IPS DF 4.7 (cell line): Measurements from ENCODE around the gene TMEM236.
"Not testable (repeated sequence)": the region's sequence is repeated elsewhere in the genome, so short reads cannot be mapped to it uniquely, and the experiment has no call there.

Experiments used
- DNase-seq: peaks from one replicate; pipeline ENCODE4 v3.0.0-alpha.2; 2013; ENCODE audit warnings: low spot score; ENCODE audit errors: extremely low read depth

Gene TMEM236, protein sequence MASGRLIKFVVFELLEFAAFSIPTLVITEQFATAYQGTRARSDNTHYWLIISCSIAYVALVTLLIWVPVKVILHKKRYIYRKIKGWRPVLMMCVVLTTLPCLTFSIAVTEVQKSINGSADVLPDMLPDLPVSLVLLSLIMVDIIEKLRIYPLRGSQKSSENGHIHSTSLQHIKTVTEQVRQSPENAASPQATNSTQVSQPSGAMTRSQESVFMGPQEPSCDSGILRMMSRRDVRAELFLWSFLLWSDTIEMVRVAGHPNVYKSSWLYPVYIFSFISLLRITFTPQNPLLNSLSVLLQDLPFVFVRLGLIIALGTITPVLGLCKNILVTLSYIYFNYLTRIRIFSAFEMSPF

DNA sequence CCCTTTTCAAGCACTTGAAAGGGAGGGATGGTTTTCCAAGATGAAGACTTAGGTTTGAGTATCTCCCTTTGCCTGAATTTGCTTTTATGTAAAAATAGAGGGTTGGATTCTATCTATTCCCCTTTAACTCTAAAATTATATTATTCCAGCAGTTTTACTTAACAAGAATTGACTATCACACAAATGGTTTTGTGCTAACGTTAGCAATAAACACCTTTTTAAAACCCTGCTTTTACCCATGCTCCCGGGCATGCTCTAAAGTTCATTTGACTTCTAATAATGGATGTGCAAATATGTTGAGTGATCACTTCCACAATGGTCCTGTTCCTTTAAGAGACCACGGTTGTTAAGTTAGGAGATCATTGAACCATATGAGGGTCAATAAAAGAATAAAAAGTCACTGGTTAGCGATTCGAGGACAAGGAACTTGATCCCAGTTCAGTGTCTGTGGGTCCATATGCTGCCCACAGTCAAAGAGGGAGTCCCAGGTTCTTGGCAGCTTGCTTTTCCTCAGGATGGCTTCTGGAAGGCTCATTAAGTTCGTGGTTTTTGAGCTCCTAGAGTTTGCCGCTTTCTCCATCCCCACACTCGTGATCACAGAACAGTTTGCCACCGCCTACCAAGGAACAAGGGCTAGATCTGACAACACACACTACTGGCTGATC, at the start of gene TMEM236:
Gene TMEM236 (plus strand): TSS at position 421 of the 665 bp plus-strand sequence. CDS start 95 bp downstream, at position 516.
- DNase-seq, result no peak

GRCh38 chr10:17703706-17704105, 48.3 kb upstream of the TMEM236 start:
- DNase-seq, result no peak

DNA sequence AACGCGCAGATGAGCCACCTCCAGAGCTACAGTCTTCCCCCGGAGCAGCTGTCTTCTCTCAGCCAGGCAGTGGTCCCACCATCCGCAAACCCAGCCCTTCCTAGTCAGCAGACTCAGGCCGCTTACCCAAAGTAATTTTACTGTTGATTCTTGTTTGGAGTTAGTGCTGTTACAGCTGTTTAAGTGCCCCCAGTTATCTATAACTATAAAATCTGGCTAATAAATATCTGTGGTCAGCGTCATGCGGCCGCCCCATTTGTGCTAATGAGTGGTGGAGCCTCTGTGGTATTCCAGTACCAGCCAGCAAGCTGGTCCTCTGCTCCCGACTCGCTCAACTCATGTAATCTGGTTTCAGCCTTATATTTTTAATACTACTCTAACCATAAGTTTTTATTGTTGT, 43.2 kb upstream of the TMEM236 start:
- no peak for DNase-seq

GRCh38 chr10:17709492-17709891, 42.5 kb upstream of the TMEM236 start:
- no peak for DNase-seq

GRCh38 chr10:17710181-17710580, 41.8 kb upstream of the TMEM236 start:
- DNase-seq, result no peak

DNA sequence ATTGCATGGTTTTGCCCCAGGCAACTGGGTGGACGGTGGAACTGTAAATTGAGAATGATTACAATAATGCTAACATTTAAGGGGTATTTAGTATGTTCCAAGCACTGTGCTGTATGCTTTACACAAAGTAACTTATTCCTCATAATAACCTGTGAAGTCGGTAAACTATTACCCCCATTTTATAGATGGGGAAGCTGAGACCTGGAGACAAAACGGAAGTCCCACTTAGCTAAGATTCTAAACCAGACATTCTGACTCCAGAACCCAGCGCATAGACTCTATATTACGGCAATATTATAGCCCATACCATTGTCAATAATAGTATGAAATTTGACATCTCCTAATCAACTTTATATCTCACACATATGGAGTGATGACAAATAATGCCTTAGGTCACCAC, 39.9 kb upstream of the TMEM236 start:
- no peak for DNase-seq

DNA sequence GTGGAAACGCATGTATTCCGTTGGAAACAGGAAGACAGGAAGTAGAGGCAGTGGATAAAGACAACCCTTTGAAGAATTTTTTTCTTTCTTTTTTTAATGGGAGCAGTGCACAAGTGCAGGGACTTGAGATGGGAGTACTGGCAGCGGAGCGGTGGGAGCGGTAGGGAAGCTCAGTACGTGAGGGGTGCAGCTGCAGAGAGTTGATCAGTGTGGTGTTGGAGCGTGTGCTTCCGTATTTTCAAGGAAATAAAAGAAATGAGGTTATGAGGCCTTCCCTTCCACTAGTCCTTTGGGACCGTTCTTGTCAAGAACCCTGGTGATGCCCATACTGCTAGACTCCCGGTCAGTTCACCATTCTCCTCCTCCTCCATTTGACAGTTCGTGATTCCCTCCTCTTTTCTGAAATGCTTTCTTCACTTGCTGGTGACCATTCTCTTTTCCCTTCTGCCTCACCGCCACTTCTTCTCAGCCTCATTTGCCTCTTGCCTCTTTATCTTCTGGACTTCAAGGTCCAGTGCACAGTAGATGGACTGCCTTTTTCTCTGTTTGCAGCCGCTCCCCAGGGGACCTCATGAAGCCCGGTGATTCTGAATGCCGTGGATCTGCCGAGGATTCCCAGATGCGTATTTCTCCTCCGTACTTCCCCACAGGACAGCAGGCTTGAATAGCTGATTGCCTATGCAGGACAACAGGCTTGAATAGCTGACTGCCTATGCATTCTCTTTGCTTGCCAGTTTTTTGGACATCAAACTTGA, 39.1 kb upstream of the TMEM236 start:
- no peak for DNase-seq

GRCh38 chr10:17713758-17714157, 38.2 kb upstream of the TMEM236 start:
- DNase-seq, result no peak

DNA sequence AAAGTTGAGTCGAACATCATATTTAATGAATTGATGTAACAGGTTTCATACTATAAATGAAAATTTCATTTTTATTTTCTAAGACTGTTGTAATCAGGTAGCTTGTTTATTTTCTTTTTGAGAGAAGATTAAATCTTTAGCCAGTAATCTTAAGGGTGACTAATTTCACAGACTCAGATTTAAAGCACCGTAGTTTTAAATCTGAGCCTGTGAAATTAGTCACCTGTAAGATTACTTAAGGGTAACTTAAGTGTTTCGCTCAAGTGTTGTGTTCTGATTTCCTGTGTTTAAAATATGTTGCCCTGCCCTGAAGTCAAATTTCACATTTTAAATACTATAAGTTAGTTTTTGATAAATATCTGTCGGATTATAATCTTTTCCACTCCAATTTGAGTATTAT, 35.8 kb upstream of the TMEM236 start:
- DNase-seq, result no peak

- not testable (repeated sequence) for DNase-seq
Measured at GRCh38 chr10:17722317-17723014, 29.5 kb upstream of the TMEM236 start.

DNA sequence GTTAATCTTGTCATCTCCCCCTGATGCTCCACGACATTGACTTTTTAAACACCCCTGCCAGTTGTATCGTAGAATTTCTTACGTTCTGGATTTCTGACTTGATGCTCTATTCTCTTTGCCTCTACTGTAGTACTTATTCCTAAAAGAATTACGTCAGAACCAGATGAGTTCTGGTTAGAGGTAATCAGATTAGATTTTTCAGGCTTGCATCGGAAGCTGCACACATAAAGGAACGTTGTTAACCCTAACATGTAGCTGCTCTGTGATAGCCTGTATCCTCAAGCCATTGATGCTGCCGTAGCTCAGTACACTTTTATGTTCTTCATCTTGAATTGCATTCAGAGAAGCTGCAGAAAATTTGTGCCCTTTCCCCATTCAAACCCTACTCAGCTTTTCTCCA, 26.3 kb upstream of the TMEM236 start:
- no peak for DNase-seq

DNA sequence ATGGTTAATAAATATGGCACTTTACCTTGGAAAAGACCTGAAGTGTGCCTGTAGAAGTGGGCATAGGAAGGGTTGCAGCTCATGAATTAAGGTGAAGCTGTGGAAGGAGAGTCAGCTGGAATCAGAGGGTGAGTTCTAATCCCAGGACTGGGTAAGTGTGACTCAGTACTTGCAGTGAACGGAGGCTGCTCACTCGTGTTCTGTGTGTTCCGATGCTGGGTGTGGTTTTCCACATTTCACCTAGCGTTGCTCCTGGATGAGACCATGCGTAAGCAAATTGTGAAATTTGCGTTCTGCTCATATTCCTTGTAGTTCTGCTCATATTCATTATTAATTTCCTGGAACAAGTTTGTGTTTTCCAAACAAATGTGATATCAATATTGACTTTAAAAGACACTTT, 22.4 kb upstream of the TMEM236 start:
- no peak for DNase-seq

- no peak for DNase-seq
Measured at GRCh38 chr10:17730667-17731066, 21.3 kb upstream of the TMEM236 start.

- DNase-seq, result no peak
Measured at GRCh38 chr10:17731331-17732020, 20.5 kb upstream of the TMEM236 start.

GRCh38 chr10:17733620-17734019, 18.4 kb upstream of the TMEM236 start:
- no peak for DNase-seq

GRCh38 chr10:17734432-17735080, 17.4 kb upstream of the TMEM236 start:
- DNase-seq, result no peak

- DNase-seq, result no peak
Measured at GRCh38 chr10:17735166-17735941, 16.6 kb upstream of the TMEM236 start.

DNA sequence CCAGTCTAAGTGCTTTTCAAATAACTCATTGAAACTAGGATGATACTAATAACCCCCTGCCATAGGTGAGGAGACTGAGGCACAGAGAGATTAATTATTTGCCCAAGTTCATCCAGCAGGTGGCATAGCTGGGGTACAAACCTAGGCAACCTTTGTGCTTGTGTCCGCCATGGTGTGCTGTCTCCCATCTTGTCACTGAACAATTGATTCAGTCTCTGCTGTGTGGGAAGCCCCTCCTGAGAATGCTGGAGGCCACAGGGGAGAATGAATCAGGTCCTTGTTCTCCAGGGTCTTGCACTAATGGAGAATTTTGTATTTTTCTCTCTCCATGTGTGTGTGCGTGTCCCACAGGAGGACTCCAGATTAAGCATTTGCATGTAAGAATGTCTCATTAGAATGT, 15.8 kb upstream of the TMEM236 start:
- DNase-seq, result no peak

- no peak for DNase-seq
Measured at GRCh38 chr10:17737027-17737965, 14.7 kb upstream of the TMEM236 start.
